ENCODE data around the gene TRIO. TPM values are rescaled to one million over a fixed set of nuclear protein-coding genes. Genes with fewer than 3 reads are reported as not detected.
A peak's percentile ranks its signal among the peaks of the same experiment; 100 is the strongest.

Gene TRIO
- total and polyA plus RNA-seq, 10 of the 15 experiments (the other 5 are each of a cell fraction or from before 2014, with no cell fraction given), result 5.1 to 96.4 (median 44.6) TPM

GRCh38 chr5:14406554-14406849 is 263.4 kb downstream of the TRIO start:
- Histone ChIP-seq H3K9ac (ENCODE audit: control insufficient read depth, insufficient read depth, low read length) (no peak overlapping the region), H3K27ac (ENCODE audit: control insufficient read depth, insufficient read depth) (no peak overlapping the region), H3K79me2 (ENCODE audit: control insufficient read depth, insufficient read depth, low read length) (no peaks in the 10 kb centered on the region), H3K27me3 (replicated peaks in 1 of 2; ENCODE audit: control insufficient read depth in 2 of 2, insufficient read depth in 2 of 2, low read length in 1 of 2) (no peaks in the 10 kb centered on the region), H4K20me1 (ENCODE audit: control insufficient read depth, insufficient read depth) (no peaks in the 10 kb centered on the region), H3K9me3 (replicated peaks; ENCODE audit: control insufficient read depth, insufficient read depth, low read length) (no peaks in the 10 kb centered on the region; the same call in 2 of the 3 replicates), H3K4me3 (no peak overlapping the region), H2AFZ (ENCODE audit: control insufficient read depth, low read depth, low read length) (no peak overlapping the region), H3K36me3 (ENCODE audit: control insufficient read depth in 2 of 2, insufficient read depth in 2 of 2, low read length in 1 of 2) (peaks cover 14 to 34% of the 10 kb centered on the region in 2 experiments), H3K4me1 (ENCODE audit: control insufficient read depth, insufficient read depth, low read length) (no peaks in the 10 kb centered on the region), H3K4me2 (ENCODE audit: control insufficient read depth, insufficient read depth) (no peak overlapping the region)
- RAD21 ChIA-PET (ENCODE audit: unreplicated experiment), result no interaction called here
- DNase-seq (ENCODE audit: low read depth, low spot score), result no peak
- TF ChIP-seq NFYA (IDR thresholded peaks at IDR 0.05; ENCODE audit: borderline replicate concordance, low read depth, low read length) (no peak), CHD4 (IDR thresholded peaks at IDR 0.05) (no peak), JUND (IDR thresholded peaks at IDR 0.05; ENCODE audit: low read depth, low read length) (no peak), BCL3 (IDR thresholded peaks at IDR 0.05; ENCODE audit: borderline replicate concordance, insufficient read depth, low read depth, low read length, poor library complexity, severe bottlenecking) (peak; percentile 62), SUPT20H (IDR thresholded peaks at IDR 0.05; ENCODE audit: borderline replicate concordance, control insufficient read depth, low read depth, low read length) (no peak)
- 92% methylated on average over 12 of the region's 12 CpGs for WGBS (ENCODE audit: insufficient coverage, insufficient replicate concordance, low lambda C conversion rate, missing lambda C conversion rate)
- FAIRE-seq, result no peak
- ATAC-seq, result no peak
- intact Hi-C loops (cut with micrococcal nuclease; ENCODE audit: unreplicated experiment) (no loop called here), in situ Hi-C loops (cut with MboI) (no loop called here)
- SMC1A ChIA-PET (ENCODE audit: uncharacterized antibody, unreplicated experiment), result no interaction called here
- no TSS peak for BruUV-seq (replicated peaks)
- POLR2A ChIA-PET, result no interaction called here
- CTCF ChIA-PET, result no interaction called here

- 96% methylated on average over 5 of the region's 5 CpGs for WGBS (ENCODE audit: insufficient coverage, insufficient replicate concordance, low lambda C conversion rate, missing lambda C conversion rate)
- no peak for FAIRE-seq
- H4K20me1 ChIP-seq (ENCODE audit: control insufficient read depth, insufficient read depth), result no peaks in the 10 kb centered on the region
- TF ChIP-seq POLR2AphosphoS5 (IDR thresholded peaks at IDR 0.05; ENCODE audit: low read length) (no peak), POLR2A (IDR thresholded peaks at IDR 0.05; ENCODE audit: low read depth, low read length) (no peak), LARP7 (IDR thresholded peaks at IDR 0.05) (no peak), RUNX3 (IDR thresholded peaks at IDR 0.05; ENCODE audit: low read length) (no peak), CBFB (IDR thresholded peaks at IDR 0.05; ENCODE audit: low read depth) (no peak), CHD1 (IDR thresholded peaks at IDR 0.05; ENCODE audit: low read depth, low read length) (no peak), SMAD1 (IDR thresholded peaks at IDR 0.05; ENCODE audit: low read depth, partially characterized antibody) (no peak), STAT1 (conservative IDR thresholded peaks at IDR 0.05) (no peak), ZZZ3 (IDR thresholded peaks at IDR 0.05; ENCODE audit: control insufficient read depth, insufficient read length, low read depth) (no peak), GATAD2B (conservative IDR thresholded peaks at IDR 0.05; ENCODE audit: low read depth) (no peak), NFIC (IDR thresholded peaks at IDR 0.05; ENCODE audit: low read depth, low read length) (no peak), TBL1XR1 (IDR thresholded peaks at IDR 0.05; ENCODE audit: low read depth, low read length) (no peak), MXI1 (IDR thresholded peaks at IDR 0.05; ENCODE audit: low read depth, low read length) (no peak), MAX (IDR thresholded peaks at IDR 0.05; ENCODE audit: low read depth, low read length) (no peak)
- no peak for ATAC-seq
- no peak for DNase-seq (ENCODE audit: low read depth, low spot score)
- BruUV-seq (replicated peaks), result no TSS peak
- ChIA-PET RAD21 (ENCODE audit: unreplicated experiment) (no interaction called here), CTCF (no interaction called here), POLR2A (interaction anchor here (0.6 kb wide), 1 partner anchor 153 kb away, joined by 7 read pairs; no protein-coding TSS in a partner anchor), SMC1A (ENCODE audit: uncharacterized antibody, unreplicated experiment) (no interaction called here)
- no peaks in the 10 kb centered on the region for H3K27me3 ChIP-seq (replicated peaks in 1 of 2; ENCODE audit: control insufficient read depth in 2 of 2, insufficient read depth in 2 of 2, low read length in 1 of 2)
- no peak overlapping the region for H3K27ac ChIP-seq (ENCODE audit: control insufficient read depth, insufficient read depth)
- in situ Hi-C loops (cut with MboI) (no loop called here), intact Hi-C loops (cut with micrococcal nuclease; ENCODE audit: unreplicated experiment) (no loop called here)
- no peaks in the 10 kb centered on the region; the same call in 2 of the 3 replicates for H3K9me3 ChIP-seq (replicated peaks; ENCODE audit: control insufficient read depth, insufficient read depth, low read length)
- H3K36me3 ChIP-seq (ENCODE audit: control insufficient read depth in 2 of 2, insufficient read depth in 2 of 2, low read length in 1 of 2), result peaks cover 14 to 33% of the 10 kb centered on the region in 2 experiments
- no peak overlapping the region for H3K4me2 ChIP-seq (ENCODE audit: control insufficient read depth, insufficient read depth)
- no peak overlapping the region for H2AFZ ChIP-seq (ENCODE audit: control insufficient read depth, low read depth, low read length)
- no peak overlapping the region for H3K9ac ChIP-seq (ENCODE audit: control insufficient read depth, insufficient read depth, low read length)
- no peaks in the 10 kb centered on the region for H3K4me1 ChIP-seq (ENCODE audit: control insufficient read depth, insufficient read depth, low read length)
- H3K79me2 ChIP-seq (ENCODE audit: control insufficient read depth, insufficient read depth, low read length), result no peaks in the 10 kb centered on the region
- no peak overlapping the region for H3K4me3 ChIP-seq
Observed at GRCh38 chr5:14407051-14407450, 263.9 kb downstream of the TRIO start.
